Erythroblast (primary cell): ENCODE data around the gene AGBL4.

Experiments
- GATA1 ChIP-seq: IDR thresholded peaks from 2 replicates; pipeline ENCODE4 v1.6.1; 2011; ENCODE audit warnings: low read depth, mild to moderate bottlenecking, control low read depth, low read length, moderate library complexity
- POLR2A ChIP-seq: IDR thresholded peaks from 2 replicates; pipeline ENCODE4 v1.6.1; 2011; ENCODE audit warnings: mild to moderate bottlenecking, low read length

GRCh38 chr1:48693180-48693579 lies 1330.6 kb downstream of the AGBL4 start:
- TF ChIP-seq POLR2A (no peak), GATA1 (no peak)
